ENCODE results near the gene MOAP1.
"Not testable (repeated sequence)": the region's sequence is repeated elsewhere in the genome, so short reads cannot be mapped to it uniquely, and the experiment has no call there.

Gene MOAP1

DNA sequence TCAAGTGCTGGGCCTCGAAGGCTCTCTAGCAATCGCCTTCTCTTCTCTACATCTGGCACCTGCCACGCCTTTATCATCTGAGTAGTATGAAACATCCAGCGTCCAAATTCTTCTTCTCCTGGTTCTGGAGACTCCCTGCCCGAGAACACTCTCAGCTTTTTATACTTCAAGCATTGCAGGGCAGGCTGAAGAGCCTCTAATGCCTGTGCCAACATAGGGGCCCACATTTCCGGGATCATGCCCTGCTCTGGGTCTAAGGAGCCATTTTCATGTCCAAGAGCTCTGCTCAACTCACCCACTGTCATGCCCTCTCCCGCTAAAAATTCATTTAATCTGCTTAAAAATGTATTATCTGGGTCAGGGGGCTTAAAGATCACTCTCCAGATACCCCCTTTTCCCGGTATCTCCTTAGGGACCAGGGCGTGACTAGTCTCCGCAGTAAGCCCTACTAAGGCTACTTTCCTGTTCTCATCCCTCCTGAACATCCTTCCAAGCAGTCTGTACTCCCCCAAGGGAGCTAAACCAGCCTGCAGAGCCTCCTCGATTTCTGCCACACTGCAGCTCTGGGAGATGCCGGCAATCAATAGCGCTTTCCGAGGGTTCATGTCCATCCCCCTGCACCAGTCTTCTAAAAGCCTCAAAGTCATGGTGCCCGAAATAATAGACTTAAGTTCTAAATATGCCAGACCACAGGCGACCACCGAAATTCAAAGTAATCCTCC is 940 bp downstream of the MOAP1 start:
- peak in 1 of 14 donors; percentile 30 for DNase-seq

- no peak for DNase-seq
Observed at GRCh38 chr14:93175492-93175891, 9.2 kb downstream of the MOAP1 start.

DNA sequence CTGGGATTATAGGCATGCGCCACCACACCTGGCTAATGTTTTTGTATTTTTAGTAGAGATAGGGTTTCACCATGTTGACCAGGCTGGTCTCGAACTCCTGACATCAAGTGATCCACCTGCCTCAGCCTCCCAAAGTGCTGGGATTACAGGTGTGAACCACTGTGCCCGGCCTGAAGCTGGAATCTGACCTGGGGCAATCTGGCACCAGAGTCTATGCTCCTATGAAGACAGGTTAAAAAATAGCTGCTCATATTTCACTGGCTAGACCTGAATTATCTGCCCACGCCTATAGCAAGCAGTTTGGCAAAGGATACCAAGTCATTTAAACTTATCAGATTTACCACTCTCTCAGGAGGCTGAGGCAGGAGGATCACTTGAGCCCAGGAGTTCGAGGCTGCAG is 10.0 kb downstream of the MOAP1 start:
- not testable (repeated sequence) for DNase-seq

DNA sequence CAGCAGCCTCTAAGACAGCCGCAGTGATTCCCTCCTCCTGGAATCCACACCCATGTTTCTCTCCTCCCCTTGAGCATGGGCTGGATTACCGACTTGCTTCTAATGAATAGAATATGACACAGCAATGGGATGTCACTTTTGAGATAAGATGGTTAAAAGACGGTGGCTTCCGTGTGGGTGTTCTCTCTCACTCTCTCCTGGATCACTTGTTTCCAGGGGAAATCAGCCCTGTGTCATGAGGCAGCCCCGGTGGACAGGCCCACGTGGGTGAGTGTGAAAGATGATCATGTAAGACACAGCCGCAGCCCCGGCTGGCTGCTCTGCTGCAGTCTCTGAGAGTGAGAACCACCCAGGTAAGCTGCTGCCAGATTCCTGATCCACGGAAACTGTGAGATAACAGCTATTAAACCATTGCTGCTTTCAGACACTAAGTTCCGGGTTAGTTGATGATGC is 10.7 kb downstream of the MOAP1 start:
- DNase-seq = no peak

DNA sequence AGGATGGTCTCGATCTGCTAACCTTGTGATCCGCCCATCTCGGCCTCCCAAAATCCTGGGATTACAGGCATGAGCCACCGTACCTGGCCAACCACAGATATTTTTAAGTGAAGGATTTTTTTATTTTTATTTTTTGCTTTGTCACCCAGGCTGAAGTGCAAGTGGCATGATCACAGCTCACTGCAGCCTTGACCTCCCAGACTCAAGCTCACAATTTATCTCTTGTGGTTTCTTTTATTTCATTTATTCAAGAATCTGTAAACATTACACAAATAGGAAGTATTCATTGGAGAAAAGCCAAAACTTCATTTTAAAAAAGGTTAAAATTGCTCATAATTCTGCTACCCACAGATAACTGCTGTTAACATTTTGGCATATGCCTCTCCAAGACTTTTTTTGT is 13.3 kb downstream of the MOAP1 start:
- no peak for DNase-seq

GRCh38 chr14:93170141-93170540 is 14.6 kb downstream of the MOAP1 start:
- not testable (repeated sequence) for DNase-seq

- DNase-seq = not testable (repeated sequence)
Observed at GRCh38 chr14:93169619-93170018, 15.1 kb downstream of the MOAP1 start.

DNA sequence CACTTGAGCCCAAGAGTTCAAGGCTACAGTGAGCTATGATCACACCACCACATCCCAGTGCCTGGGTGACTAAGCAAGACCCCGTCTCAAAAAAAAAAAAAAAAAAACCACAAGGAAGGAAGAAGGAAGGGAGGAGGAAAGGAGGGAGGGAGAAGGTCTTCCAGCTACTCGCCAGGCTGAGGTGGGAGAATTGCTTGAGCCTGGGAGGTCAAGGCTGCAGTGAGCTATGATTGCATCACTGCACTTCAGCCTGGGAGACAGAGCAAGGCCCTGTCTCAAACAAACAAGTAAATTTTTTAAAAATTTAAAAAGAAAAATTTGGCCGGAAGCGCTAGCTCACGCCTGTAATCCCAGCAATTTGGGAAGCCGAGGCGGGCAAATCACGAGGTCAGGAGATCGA is 16.1 kb downstream of the MOAP1 start:
- DNase-seq = not testable (repeated sequence)

- DNase-seq = not testable (repeated sequence)
Observed at GRCh38 chr14:93165271-93166265, 19.1 kb downstream of the MOAP1 start.

- DNase-seq = no peak
Observed at GRCh38 chr14:93163564-93163963, 21.1 kb downstream of the MOAP1 start.

DNA sequence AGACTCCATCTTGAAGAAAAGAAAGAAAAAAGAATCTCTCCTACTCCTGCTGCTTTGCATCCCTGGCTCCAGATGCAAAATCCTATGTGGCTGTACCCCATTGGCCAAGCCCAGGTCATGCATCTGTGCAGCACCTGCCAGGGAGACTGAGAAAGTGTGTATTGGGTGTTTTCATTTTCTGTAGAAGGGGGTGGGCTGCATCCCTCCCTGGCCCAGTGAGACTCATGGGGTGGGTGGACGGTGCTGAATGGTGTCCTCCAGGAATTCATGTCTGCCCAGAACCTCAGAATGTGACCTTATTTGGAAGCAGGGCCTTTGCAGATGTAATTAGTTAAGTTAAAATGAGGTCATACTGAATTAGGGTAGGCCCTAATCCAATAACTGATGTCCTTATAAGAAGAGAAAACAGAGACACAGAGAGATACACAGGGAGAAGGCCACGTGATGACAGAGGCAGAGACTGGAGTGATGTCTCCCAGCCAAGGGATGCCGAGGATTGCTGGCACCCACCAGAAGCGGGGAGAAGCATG is 23.2 kb downstream of the MOAP1 start:
- no peak for DNase-seq

GRCh38 chr14:93160353-93160801 is 24.3 kb downstream of the MOAP1 start:
- DNase-seq = no peak

DNA sequence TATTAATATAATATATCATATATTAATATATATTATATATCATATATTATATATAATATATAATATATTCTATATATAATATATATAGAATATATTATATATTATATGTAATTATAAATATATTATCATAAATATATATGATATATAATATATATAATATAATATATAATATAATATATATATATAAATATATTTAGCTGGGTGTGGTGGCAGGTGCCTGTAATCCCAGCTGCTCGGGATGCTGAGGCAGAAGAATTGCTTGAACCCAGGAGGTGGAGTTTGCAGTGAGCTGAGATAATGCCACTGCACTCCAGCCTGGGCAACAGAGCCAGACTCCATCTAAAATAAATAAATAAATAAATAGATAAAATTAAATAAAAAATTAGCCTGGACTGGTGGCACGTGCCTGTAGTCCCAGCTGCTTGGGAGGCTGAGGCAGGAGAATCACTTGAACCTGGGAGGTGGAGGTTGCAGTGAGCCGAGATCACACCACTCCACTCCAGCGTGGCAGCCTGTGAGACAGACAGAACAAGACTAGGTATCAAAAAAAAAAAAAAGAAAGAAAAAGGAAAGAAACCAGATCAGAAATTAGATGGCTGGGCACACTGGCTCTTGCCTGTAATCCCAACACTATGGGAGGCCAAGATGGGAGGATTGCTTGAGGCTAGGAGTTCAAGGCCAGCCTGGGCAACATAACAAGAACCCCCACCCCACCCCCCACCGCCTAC is 24.9 kb downstream of the MOAP1 start:
- not testable (repeated sequence) for DNase-seq

GRCh38 chr14:93158349-93158748 is 26.3 kb downstream of the MOAP1 start:
- not testable (repeated sequence) for DNase-seq

- no peak for DNase-seq
Observed at GRCh38 chr14:93156693-93157369, 27.9 kb downstream of the MOAP1 start.

- DNase-seq = no peak
Observed at GRCh38 chr14:93155667-93156066, 29.0 kb downstream of the MOAP1 start.

DNA sequence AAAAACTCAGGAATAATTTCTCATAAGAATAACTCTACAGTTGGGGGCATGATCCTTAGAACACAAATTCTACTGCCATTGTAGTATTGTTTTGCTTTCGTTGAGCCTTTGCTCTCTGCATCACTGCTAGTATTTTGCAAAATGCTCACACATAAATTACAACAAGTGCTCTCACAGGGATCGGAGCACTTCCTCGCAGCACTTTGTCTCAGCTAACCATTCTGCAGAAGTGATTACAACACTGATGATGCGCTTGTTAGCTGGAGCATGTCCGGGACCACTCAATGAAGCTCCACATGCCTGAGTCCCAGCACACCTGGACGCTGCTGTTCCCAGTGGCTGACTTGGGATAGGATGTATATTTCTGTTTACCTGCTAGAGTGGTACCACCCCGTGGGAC is 31.6 kb downstream of the MOAP1 start:
- no peak for DNase-seq

DNA sequence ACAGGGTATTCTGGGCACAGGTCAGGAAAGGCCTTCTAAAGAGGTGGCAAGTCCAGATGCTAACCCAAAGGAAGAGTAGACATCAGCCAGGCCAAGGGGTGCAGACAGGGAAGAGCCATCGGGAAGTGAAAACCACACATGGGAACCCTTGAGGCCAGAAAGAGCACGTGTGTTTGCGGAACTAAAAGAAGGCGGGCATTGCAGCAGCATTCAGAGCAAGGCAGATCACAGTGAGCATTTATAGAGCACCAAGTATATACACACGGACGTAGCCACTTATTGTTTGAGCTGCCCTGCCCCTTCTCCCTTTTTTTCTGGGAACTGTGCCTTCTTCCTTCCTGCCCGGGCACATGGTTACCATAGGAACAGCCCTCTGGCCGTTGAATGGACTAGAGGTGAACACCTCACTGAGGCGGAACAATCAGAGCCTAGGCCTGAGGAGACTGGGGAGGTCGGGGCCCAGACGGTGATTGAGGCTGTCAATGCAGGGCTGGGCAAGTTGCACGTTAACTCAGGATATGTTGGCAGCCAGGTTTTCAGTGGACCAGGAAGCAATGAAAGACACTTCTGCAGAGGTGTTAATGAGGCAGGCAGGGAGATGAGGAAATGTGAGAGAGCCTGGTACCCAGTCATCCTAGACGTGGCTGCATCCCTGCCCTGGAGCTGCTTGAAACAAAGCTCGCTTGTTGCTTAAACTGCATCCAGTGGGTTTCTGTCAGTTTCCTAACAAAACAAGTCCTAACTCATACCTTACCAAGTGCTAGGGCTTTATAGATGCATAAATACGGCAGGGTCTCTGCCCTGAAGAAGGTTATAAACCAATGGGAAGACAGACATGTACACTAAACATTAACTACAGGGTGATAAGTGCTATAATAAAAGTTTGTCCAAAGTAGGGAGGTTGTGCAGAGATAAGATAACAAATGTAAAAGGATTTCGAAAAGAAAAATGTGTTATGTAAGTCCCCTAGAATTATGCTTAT is 34.2 kb downstream of the MOAP1 start:
- no peak for DNase-seq

GRCh38 chr14:93148979-93149378 is 35.7 kb downstream of the MOAP1 start:
- no peak for DNase-seq

DNA sequence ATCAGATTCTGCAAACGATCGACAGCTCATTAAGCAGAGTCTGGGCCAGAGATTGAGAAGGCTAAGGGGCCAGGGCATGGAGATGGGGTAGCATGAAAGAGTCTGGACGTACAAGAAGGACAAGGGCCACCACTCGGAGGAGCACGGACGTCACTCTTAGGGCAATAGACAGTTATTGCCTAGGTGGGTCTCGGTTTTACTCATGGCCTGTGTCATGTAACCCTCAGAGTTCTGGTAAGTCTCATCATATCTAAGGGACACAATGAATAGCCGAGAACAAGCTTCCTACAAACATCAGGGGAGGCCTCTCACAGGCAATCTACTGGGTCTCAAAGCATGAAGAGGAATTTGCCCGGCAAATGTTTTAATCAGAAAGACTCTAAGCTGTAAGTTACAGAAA is 38.6 kb downstream of the MOAP1 start:
- DNase-seq = no peak

All from C1 segment of cervical spinal cord (tissue), 14 donors.